T47D (cell line): Measurements from ENCODE around the gene UGT1A5.

Experiments
- DNase-seq, 2 experiments: peaks; one replicate each; pipeline versions ENCODE4 v3.0.0 to v3.0.0-alpha.2; 2011 to 2012; ENCODE audit warnings: low read depth in 1 of 2, low spot score in 1 of 2
- JUND ChIP-seq: IDR thresholded peaks from 2 replicates; pipeline ENCODE4 v1.6.1; 2012; ENCODE audit warnings: low read depth
- in situ Hi-C: cut with HindIII; loops from 2 replicates; pipeline ENCODE4 v1.10.0; 2016; ENCODE audit warnings: low sequenced_read_pairs, low pct_unique_long_range_greater_than_20kb

The UGT1A5 gene

GRCh38 chr2:233791151-233791882 lies 78.6 kb downstream of the UGT1A5 start:
- DNase-seq = no peak
- in situ Hi-C loops = no loop called here
- no peak for TF ChIP-seq JUND

- in situ Hi-C loops = no loop called here
- no peak for TF ChIP-seq JUND
- DNase-seq = no peak
Measured at GRCh38 chr2:233791883-233792329, 79.2 kb downstream of the UGT1A5 start.

GRCh38 chr2:233792720-233793119 lies 80.0 kb downstream of the UGT1A5 start:
- in situ Hi-C loops = no loop called here
- no peak for TF ChIP-seq JUND
- no peak for DNase-seq

GRCh38 chr2:233793465-233794127 lies 80.9 kb downstream of the UGT1A5 start:
- no peak for TF ChIP-seq JUND
- no peak for DNase-seq
- in situ Hi-C loops = no loop called here

GRCh38 chr2:233794128-233794658 lies 81.5 kb downstream of the UGT1A5 start:
- in situ Hi-C loops = no loop called here
- DNase-seq = no peak
- TF ChIP-seq JUND = no peak

GRCh38 chr2:233795735-233796171 lies 83.0 kb downstream of the UGT1A5 start:
- in situ Hi-C loops = no loop called here
- TF ChIP-seq JUND = no peak
- no peak for DNase-seq

GRCh38 chr2:233796254-233796653 lies 83.5 kb downstream of the UGT1A5 start:
- DNase-seq = no peak
- in situ Hi-C loops = no loop called here
- TF ChIP-seq JUND = no peak

- in situ Hi-C loops = no loop called here
- no peak for DNase-seq
- no peak for TF ChIP-seq JUND
Measured at GRCh38 chr2:233798335-233799086, 85.8 kb downstream of the UGT1A5 start.

GRCh38 chr2:233799087-233799665 lies 86.5 kb downstream of the UGT1A5 start:
- TF ChIP-seq JUND = no peak
- in situ Hi-C loops = no loop called here
- DNase-seq = no peak

- no peak for TF ChIP-seq JUND
- no peak for DNase-seq
- in situ Hi-C loops = no loop called here
Measured at GRCh38 chr2:233799716-233800115, 87.0 kb downstream of the UGT1A5 start.

- in situ Hi-C loops = no loop called here
- DNase-seq = no peak
- TF ChIP-seq JUND = no peak
Measured at GRCh38 chr2:233800208-233800607, 87.5 kb downstream of the UGT1A5 start.

- DNase-seq = no peak
- in situ Hi-C loops = no loop called here
- TF ChIP-seq JUND = no peak
Measured at GRCh38 chr2:233801357-233802131, 88.8 kb downstream of the UGT1A5 start.
